ENCODE measurements around the gene MRPL16. TPM values are rescaled to one million over a fixed set of nuclear protein-coding genes. Genes with fewer than 3 reads are reported as not detected.

MRPL16 gene
- total and polyA plus RNA-seq, 2 experiments from 2014 or later = 77.4 to 176 TPM

- H3K4me3 ChIP-seq = no peak overlapping the region
- peaks cover 6% of the 10 kb centered on the region for H3K4me1 Mint-ChIP-seq
- no peak for DNase-seq (ENCODE audit: low spot score)
- no peaks in the 10 kb centered on the region for H3K9me3 Mint-ChIP-seq
- peaks cover 15% of the 10 kb centered on the region for H3K4me1 ChIP-seq (ENCODE audit: insufficient read depth)
- H3K36me3 Mint-ChIP-seq (ENCODE audit: low read depth) = no peaks in the 10 kb centered on the region
- H3K27me3 ChIP-seq (ENCODE audit: insufficient read depth) = no peaks in the 10 kb centered on the region
- no peaks in the 10 kb centered on the region for H4K20me1 ChIP-seq (replicated peaks; ENCODE audit: insufficient read depth)
- no peaks in the 10 kb centered on the region for H3K79me2 ChIP-seq (replicated peaks; ENCODE audit: insufficient read depth)
- H3K27me3 Mint-ChIP-seq (ENCODE audit: insufficient read depth, low read depth, poor library complexity) = peaks cover 2% of the 10 kb centered on the region
- H3K9me2 ChIP-seq (ENCODE audit: insufficient read depth) = 0 out of 2 replicates have a peak, but pooled peaks cover 2% of the 10 kb centered on the region
- H3F3A ChIP-seq (replicated peaks; ENCODE audit: low read depth) = no peaks in the 10 kb centered on the region
- no peaks in the 10 kb centered on the region for H3K36me3 ChIP-seq (ENCODE audit: insufficient read depth)
- H3K27ac Mint-ChIP-seq = no peak overlapping the region
- no peak overlapping the region for H3K4me3 Mint-ChIP-seq
- no peak overlapping the region for H3K27ac ChIP-seq (ENCODE audit: low read depth)
- TF ChIP-seq CREB1 (CRISPR knock-in tag; IDR thresholded peaks at IDR 0.05; ENCODE audit: low read depth) (no peak), ZNF331 (CRISPR knock-in tag; IDR thresholded peaks at IDR 0.05; ENCODE audit: low read depth) (no peak), EZH2 (IDR thresholded peaks at IDR 0.05; ENCODE audit: low read depth, unreplicated experiment) (no peak), STAT1 (IDR thresholded peaks at IDR 0.05; ENCODE audit: unreplicated experiment) (no peak), REST (IDR thresholded peaks at IDR 0.05; ENCODE audit: unreplicated experiment) (no peak), ZNF114 (CRISPR knock-in tag; IDR thresholded peaks at IDR 0.05) (no peak), CTCF (conservative IDR thresholded peaks at IDR 0.05; ENCODE audit: low read depth in 2 of 2) (no peak)
- ATAC-seq = no peak
- no peak overlapping the region for H2AFZ ChIP-seq
- no peak overlapping the region for H3K4me2 ChIP-seq
These were observed 37.0 kb upstream of the MRPL16 start for GRCh38 chr11:59847626-59848025.

GRCh38 chr11:59846556-59846955, 36.0 kb upstream of the MRPL16 start:
- DNase-seq (ENCODE audit: low spot score) = no peak
- H3F3A ChIP-seq (replicated peaks; ENCODE audit: low read depth) = no peaks in the 10 kb centered on the region
- H3K4me3 Mint-ChIP-seq = no peak overlapping the region
- H3K27me3 ChIP-seq (ENCODE audit: insufficient read depth) = no peaks in the 10 kb centered on the region
- H3K27ac ChIP-seq (ENCODE audit: low read depth) = no peak overlapping the region
- H3K9me2 ChIP-seq (ENCODE audit: insufficient read depth) = no peaks in the 10 kb centered on the region
- 0 out of 2 replicates have a peak overlapping the region, but pooled peaks have one; percentile 13 for H2AFZ ChIP-seq
- H3K4me1 Mint-ChIP-seq = peaks cover 6% of the 10 kb centered on the region
- no peaks in the 10 kb centered on the region for H3K9me3 Mint-ChIP-seq
- H3K4me3 ChIP-seq = no peak overlapping the region
- H3K79me2 ChIP-seq (replicated peaks; ENCODE audit: insufficient read depth) = no peaks in the 10 kb centered on the region
- H4K20me1 ChIP-seq (replicated peaks; ENCODE audit: insufficient read depth) = no peaks in the 10 kb centered on the region
- H3K36me3 ChIP-seq (ENCODE audit: insufficient read depth) = no peaks in the 10 kb centered on the region
- peaks cover 2% of the 10 kb centered on the region for H3K27me3 Mint-ChIP-seq (ENCODE audit: insufficient read depth, low read depth, poor library complexity)
- H3K27ac Mint-ChIP-seq = 0 out of 2 replicates have a peak overlapping the region, but pooled peaks have one; percentile 39
- H3K36me3 Mint-ChIP-seq (ENCODE audit: low read depth) = no peaks in the 10 kb centered on the region
- H3K4me2 ChIP-seq = peak overlapping the region; percentile 60; the same call in 1 of the 2 replicates
- no peak for ATAC-seq
- H3K4me1 ChIP-seq (ENCODE audit: insufficient read depth) = peaks cover 15% of the 10 kb centered on the region
- TF ChIP-seq ZNF462 (CRISPR knock-in tag; IDR thresholded peaks at IDR 0.05) = no peak

Measured in GM23338 (cell line).